ENCODE measurements around the gene NCOA6.
A peak's percentile ranks its signal among the peaks of the same experiment; 100 is the strongest.

The NCOA6 gene

GRCh38 chr20:34701405-34702085 lies 123.9 kb downstream of the NCOA6 start:
- DNase-seq = peak; percentile 49

GRCh38 chr20:34693414-34693813 lies 132.0 kb downstream of the NCOA6 start:
- peak; percentile 67 for DNase-seq

GRCh38 chr20:34691838-34692237 lies 133.6 kb downstream of the NCOA6 start:
- no peak for DNase-seq

GRCh38 chr20:34689486-34689885 lies 136.0 kb downstream of the NCOA6 start:
- no peak for DNase-seq

GRCh38 chr20:34683667-34684066 lies 141.8 kb downstream of the NCOA6 start:
- no peak for DNase-seq

- DNase-seq = no peak
These were observed 144.8 kb downstream of the NCOA6 start for GRCh38 chr20:34680586-34681175.

GRCh38 chr20:34676642-34677373 lies 148.6 kb downstream of the NCOA6 start, which contains the start of gene PIGU:
Gene PIGU (minus strand): TSS chr20:34677092. CDS start chr20:34677085, 7 bp downstream.
- peak; percentile 95 for DNase-seq

GRCh38 chr20:34675993-34676641 lies 149.3 kb downstream of the NCOA6 start:
- no peak for DNase-seq

- no peak for DNase-seq
These were observed 149.9 kb downstream of the NCOA6 start for GRCh38 chr20:34675561-34675960.

GRCh38 chr20:34673412-34673811 lies 152.0 kb downstream of the NCOA6 start:
- DNase-seq = no peak

- no peak for DNase-seq
These were observed 156.4 kb downstream of the NCOA6 start for GRCh38 chr20:34669094-34669493.
